ENCODE data around the gene SVOP. TPM values are rescaled to one million over a fixed set of nuclear protein-coding genes. Genes with fewer than 3 reads are reported as not detected.
A peak's percentile ranks its signal among the peaks of the same experiment; 100 is the strongest.
"Not testable (repeated sequence)": the region's sequence is repeated elsewhere in the genome, so short reads cannot be mapped to it uniquely, and the experiment has no call there.

SVOP gene
- polyA plus RNA-seq, 3 donors: not detected

DNA sequence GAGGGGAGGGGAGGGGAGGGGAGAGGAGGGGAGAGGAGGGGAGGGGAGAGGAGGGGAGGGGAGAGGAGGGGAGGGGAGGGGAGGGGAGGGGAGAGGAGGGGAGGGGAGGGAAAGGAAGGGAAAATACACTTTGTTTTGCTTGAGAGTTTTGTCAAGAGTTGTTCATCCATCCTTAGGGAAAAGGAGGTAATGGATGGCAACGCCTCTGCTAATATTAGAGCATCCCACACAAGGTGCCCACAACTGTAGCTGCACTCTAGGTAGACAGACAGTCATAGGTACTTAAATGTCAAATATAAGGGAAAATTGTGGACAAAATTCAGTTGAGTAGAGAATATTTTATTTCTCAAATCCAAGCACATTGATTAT, 161.0 kb downstream of the SVOP start:
- H3K79me2 ChIP-seq (ENCODE audit: insufficient read depth, low read length): peaks cover 22% of the 10 kb centered on the region
- intact Hi-C loops (cut with micrococcal nuclease): loop anchor here (5.0 to 10.0 kb wide), 7 partner anchors 38 to 987 kb away; partner anchors contain the start of genes ALKBH2 (in 1 of the 2), CORO1C (in 1 of the 2), ISCU (in 1 of the 2) and SART3 (in 1 of the 2)
- H3K27ac Mint-ChIP-seq: peak overlapping the region in 4 of 7 donors; percentile 91 to 96 (median 94)
- no peaks in the 10 kb centered on the region for H3K36me3 ChIP-seq (replicated peaks in 1 of 2; ENCODE audit: control insufficient read depth in 1 of 2, insufficient read depth in 2 of 2, low read length in 2 of 2)
- H3K9ac ChIP-seq (ENCODE audit: insufficient read depth, low read length, poor library complexity, severe bottlenecking): no peak overlapping the region
- peaks cover 0 to 2% (median 0%) of the 10 kb centered on the region in 3 donors for H3K27me3 Mint-ChIP-seq (ENCODE audit: low read depth in 3 of 3)
- TF ChIP-seq CTCF (IDR thresholded peaks at IDR 0.05): no peak
- H3K27ac ChIP-seq (ENCODE audit: low read depth in 1 of 2, low read length in 2 of 2): peak overlapping the region in 1 of 2 donors; percentile 93
- H3K4me3 ChIP-seq (replicated peaks in 1 of 3; ENCODE audit: low read depth in 2 of 3, low read length in 3 of 3): peak overlapping the region in 1 of 3 experiments; percentile 47
- no CpG with 5 or more reads among the region's 1 CpG for WGBS (ENCODE audit: insufficient coverage)
- no peak overlapping the region for H3K4me3 Mint-ChIP-seq
- H2AFZ ChIP-seq (ENCODE audit: insufficient read depth, low read depth, low read length, poor library complexity, severe bottlenecking): no peak overlapping the region
- H3K4me1 ChIP-seq (ENCODE audit: control insufficient read depth in 1 of 2, insufficient read depth in 2 of 2, low read length in 2 of 2): peaks cover 69 to 80% of the 10 kb centered on the region in 2 donors
- peak overlapping the region; percentile 53 for H3K4me2 ChIP-seq (replicated peaks; ENCODE audit: extremely low read depth, low read length, poor library complexity, severe bottlenecking)
- peaks cover 14 to 17% of the 10 kb centered on the region in 2 donors for H3K36me3 Mint-ChIP-seq
- DNase-seq: no peak
- peaks cover 69% of the 10 kb centered on the region for H3K4me1 Mint-ChIP-seq
- H3K27me3 ChIP-seq (ENCODE audit: control insufficient read depth in 2 of 2, insufficient read depth in 2 of 2, low read length in 2 of 2): no peaks in the 10 kb centered on the region
- peaks cover 9% of the 10 kb centered on the region for H4K20me1 ChIP-seq (ENCODE audit: insufficient read depth, low read length)
- H3K9me3 ChIP-seq (replicated peaks in 1 of 2; ENCODE audit: control insufficient read depth in 1 of 2, insufficient read depth in 1 of 2, low read length in 2 of 2): no peaks in the 10 kb centered on the region
- H3K9me3 Mint-ChIP-seq: peaks cover 0 to 4% (median 0%) of the 10 kb centered on the region in 7 donors

- not testable (repeated sequence) for H3K27me3 Mint-ChIP-seq (ENCODE audit: low read depth in 3 of 3); H4K20me1 ChIP-seq (ENCODE audit: insufficient read depth, low read length); H3K9me3 ChIP-seq (replicated peaks in 1 of 2; ENCODE audit: control insufficient read depth in 1 of 2, insufficient read depth in 1 of 2, low read length in 2 of 2); H3K27me3 ChIP-seq (ENCODE audit: control insufficient read depth in 2 of 2, insufficient read depth in 2 of 2, low read length in 2 of 2); H3K9me3 Mint-ChIP-seq; H2AFZ ChIP-seq (ENCODE audit: insufficient read depth, low read depth, low read length, poor library complexity, severe bottlenecking); DNase-seq; H3K9ac ChIP-seq (ENCODE audit: insufficient read depth, low read length, poor library complexity, severe bottlenecking); H3K36me3 ChIP-seq (replicated peaks in 1 of 2; ENCODE audit: control insufficient read depth in 1 of 2, insufficient read depth in 2 of 2, low read length in 2 of 2); H3K27ac ChIP-seq (ENCODE audit: low read depth in 1 of 2, low read length in 2 of 2)
- WGBS (ENCODE audit: insufficient coverage): 43% methylated on average over 3 of the region's 6 CpGs
- Histone ChIP-seq H3K4me1 (ENCODE audit: control insufficient read depth in 1 of 2, insufficient read depth in 2 of 2, low read length in 2 of 2) (peaks cover 75 to 86% of the 10 kb centered on the region in 2 donors), H3K79me2 (ENCODE audit: insufficient read depth, low read length) (peaks cover 27% of the 10 kb centered on the region), H3K4me2 (replicated peaks; ENCODE audit: extremely low read depth, low read length, poor library complexity, severe bottlenecking) (peak overlapping the region; percentile 76), H3K4me3 (replicated peaks in 1 of 3; ENCODE audit: low read depth in 2 of 3, low read length in 3 of 3) (peak overlapping the region in 1 of 3 experiments; percentile 72)
- intact Hi-C loops (cut with micrococcal nuclease): loop anchor here (5.0 to 10.0 kb wide), 6 partner anchors 37 to 988 kb away; partner anchors contain the start of genes ALKBH2 (in 1 of the 2), CORO1C (in 1 of the 2), ISCU (in 1 of the 2) and SART3 (in 1 of the 2)
- Mint-ChIP-seq H3K4me1 (peaks cover 75% of the 10 kb centered on the region), H3K4me3 (peak overlapping the region; percentile 87 to 91), H3K27ac (peak overlapping the region; percentile 31 to 94 (median 78)), H3K36me3 (peaks cover 14 to 20% of the 10 kb centered on the region in 2 donors)
These were observed 161.5 kb downstream of the SVOP start for GRCh38 chr12:108859141-108859922.

Data from CD14-positive monocyte (primary cell).